A673 (cell line): Measurements from ENCODE around the gene ZDHHC5. TPM values are rescaled to one million over a fixed set of nuclear protein-coding genes. Genes with fewer than 3 reads are reported as not detected.

ENCODE experiments used
- BruUV-seq: library from RNA; stranded (reverse); fragments of 400-500 nt; replicated peaks from 2 replicates; lab custom pipeline; 2021; lab: Mats Ljungman, UMichigan
- CTCF ChIA-PET: fragments of 300-600 bp; sonication (Branson Sonifier 250); formaldehyde crosslinking; loops from one replicate; lab custom pipeline; 2022; ENCODE audit warnings: antibody characterized with exemption; lab: Charles Lee
- POLR2A ChIA-PET: fragments of 300-600 bp; sonication (Branson Sonifier 250); formaldehyde crosslinking; loops from one replicate; lab custom pipeline; 2022; ENCODE audit warnings: antibody characterized with exemption; ENCODE audit not compliant: low non-redundant PET; lab: Charles Lee
- DNase-seq: peaks from one replicate; pipeline ENCODE4 v3.0.0-alpha.2; 2015; ENCODE audit warnings: low spot score
- H3K27ac ChIP-seq: fragments of 200-600 bp; sonication (generic); 2 replicates; pipeline ENCODE4 v1.5.1; 2016; ENCODE audit warnings: mixed run types, low read depth, mild to moderate bottlenecking, mixed read lengths, antibody characterized with exemption, low read length; ENCODE audit not compliant: poor library complexity, severe bottlenecking
- H3K27me3 ChIP-seq: fragments of 200-600 bp; sonication (generic); replicated peaks from 2 replicates; pipeline ENCODE4 v1.6.1; 2017; ENCODE audit warnings: mixed run types, low read depth, mild to moderate bottlenecking, mixed read lengths, antibody characterized with exemption, low read length; ENCODE audit not compliant: insufficient read depth, poor library complexity
- H3K36me3 ChIP-seq: fragments of 200-600 bp; sonication (generic); 2 replicates; pipeline ENCODE4 v1.6.1; 2016; ENCODE audit warnings: mixed run types, mild to moderate bottlenecking, mixed read lengths, antibody characterized with exemption, low read length; ENCODE audit not compliant: insufficient read depth, poor library complexity, severe bottlenecking
- H3K4me1 ChIP-seq: fragments of 200-600 bp; sonication (generic); 2 replicates; pipeline ENCODE4 v1.6.1; 2017; ENCODE audit warnings: mixed run types, mild to moderate bottlenecking, mixed read lengths, antibody characterized with exemption, low read length; ENCODE audit not compliant: insufficient read depth, poor library complexity, severe bottlenecking
- H3K4me3 ChIP-seq: fragments of 200-600 bp; sonication (generic); 2 replicates; pipeline ENCODE4 v1.5.1; 2016; ENCODE audit warnings: low read depth, mixed run types, mild to moderate bottlenecking, mixed read lengths, low read length; ENCODE audit not compliant: poor library complexity, severe bottlenecking
- H3K9me3 ChIP-seq: fragments of 200-600 bp; sonication (generic); 2 replicates; pipeline ENCODE4 v1.6.1; 2016; ENCODE audit warnings: mixed run types, low read depth, mild to moderate bottlenecking, mixed read lengths, antibody characterized with exemption, low read length; ENCODE audit not compliant: poor library complexity, severe bottlenecking
- CTCF ChIP-seq: fragments of 300-800, 200-600 bp; sonication (generic); conservative IDR thresholded peaks from 2 replicates; pipeline ENCODE4 v1.5.1; 2017; ENCODE audit warnings: low read depth, mild to moderate bottlenecking, antibody characterized with exemption, low read length, moderate library complexity, mixed read lengths
- EZH2 ChIP-seq: fragments of 200-600 bp; sonication (generic); IDR thresholded peaks from 2 replicates; pipeline ENCODE4 v1.6.1; 2017; ENCODE audit warnings: borderline replicate concordance, low read depth, mild to moderate bottlenecking, mixed read lengths, antibody characterized with exemption, low read length; ENCODE audit not compliant: poor library complexity, severe bottlenecking
- intact Hi-C: fragments of 100-400 bp; cut with micrococcal nuclease; formaldehyde crosslinking; loops from one replicate; pipeline ENCODE4 v1.10.0; 2022; ENCODE audit not compliant: unreplicated experiment
- total RNA-seq: library from RNA; stranded (reverse); gene quantifications from 2 replicates; pipeline ENCODE4 v1.2.3, GENCODE V29; 2021

Gene ZDHHC5
- total RNA-seq, 1 experiment from 2014 or later, result 76.9 TPM

- peak; percentile 39 for DNase-seq
- Histone ChIP-seq H3K36me3 (no peaks in the 10 kb centered on the region), H3K27me3 (peaks cover 19% of the 10 kb centered on the region), H3K4me1 (peaks cover 45% of the 10 kb centered on the region), H3K9me3 (no peaks in the 10 kb centered on the region), H3K27ac (no peak overlapping the region), H3K4me3 (peak overlapping the region; percentile 40)
- no TSS peak for BruUV-seq
- intact Hi-C loops, result loop anchor here (10.0 kb wide), 3 partner anchors 154 to 926 kb away; partner anchors contain the start of genes LPXN and ZFP91
- POLR2A ChIA-PET, result no interaction called here
- TF ChIP-seq CTCF (no peak), EZH2 (no peak)
- CTCF ChIA-PET, result interaction anchor here (0.6 kb wide), 1 partner anchor 299 kb away, joined by 3 read pairs; no protein-coding TSS in a partner anchor
Measured at GRCh38 chr11:57648801-57649735, 18.8 kb upstream of the ZDHHC5 start.

DNA sequence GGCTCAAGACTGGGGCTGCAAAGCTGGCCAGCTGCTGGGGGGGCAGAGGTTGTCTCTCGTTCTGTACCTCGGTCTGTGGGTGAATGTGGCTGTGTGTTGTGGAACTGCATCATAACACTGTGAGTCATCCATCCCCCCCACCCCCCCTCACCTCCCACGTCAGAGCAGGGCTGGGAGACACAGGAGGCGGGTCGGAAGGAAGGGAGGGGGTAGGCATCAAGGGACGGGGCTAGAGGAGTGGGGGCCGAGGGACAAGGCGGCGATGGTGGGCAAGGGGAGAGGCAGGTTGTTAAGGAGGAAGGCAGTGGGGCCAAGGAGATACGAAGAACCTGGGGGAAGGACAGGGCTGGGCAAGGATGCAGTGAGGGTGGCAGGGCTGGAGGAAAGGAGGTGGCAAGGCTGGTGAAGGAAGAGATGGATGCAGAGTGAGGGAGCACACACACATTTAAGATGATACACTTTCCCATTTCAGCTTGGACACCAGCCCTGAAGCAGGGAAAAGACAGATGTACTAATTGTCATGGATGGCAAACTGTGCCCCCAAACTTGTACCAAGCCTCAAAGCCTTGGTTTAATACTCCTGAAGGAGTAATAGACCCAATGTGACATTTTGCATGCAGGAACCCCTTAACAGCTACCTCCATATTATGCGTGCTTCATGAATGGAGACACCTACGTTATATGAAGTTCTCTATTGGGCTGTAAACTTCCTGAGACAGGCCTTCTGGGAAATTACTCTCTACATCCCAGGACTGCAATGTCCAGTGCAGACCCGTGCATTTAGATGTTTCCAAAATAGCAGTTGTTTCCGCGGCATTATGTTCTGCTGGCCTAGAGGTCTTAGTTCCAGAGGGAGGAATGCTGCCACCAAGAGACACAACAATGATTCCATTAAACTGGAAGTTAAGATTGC, 17.8 kb upstream of the ZDHHC5 start, which contains the start of gene YPEL4:
YPEL4 (minus strand) TSS at position 87 of the 913 bp plus-strand sequence. CDS start 2,805 bp downstream, outside the sequence.
- H3K27me3 ChIP-seq, result peaks cover 19% of the 10 kb centered on the region
- peak within 1 kb of the TSS; percentile 40 for H3K4me3 ChIP-seq
- ChIA-PET POLR2A (no interaction called here), CTCF (no interaction called here)
- TF ChIP-seq CTCF, result no peak
- no peak for TF ChIP-seq EZH2
- intact Hi-C loops, result loop anchor here (10.0 kb wide), 3 partner anchors 155 to 925 kb away; partner anchors contain the start of genes LPXN and ZFP91
- DNase-seq, result peak; percentile 75
- BruUV-seq, result no TSS peak
- H3K4me1 ChIP-seq, result peaks cover 43% of the 10 kb centered on the region
- no peaks in the 10 kb centered on the region for H3K36me3 ChIP-seq
- no peaks in the 10 kb centered on the region for H3K9me3 ChIP-seq
- no peak within 1 kb of the TSS for H3K27ac ChIP-seq

GRCh38 chr11:57650739-57651090, 17.2 kb upstream of the ZDHHC5 start:
- BruUV-seq, result no TSS peak
- H3K36me3 ChIP-seq, result no peaks in the 10 kb centered on the region
- no peak overlapping the region for H3K27ac ChIP-seq
- ChIA-PET CTCF (no interaction called here), POLR2A (interaction anchor here (0.6 kb wide), 1 partner anchor 135 kb away, joined by 3 read pairs; no protein-coding TSS in a partner anchor)
- peaks cover 19% of the 10 kb centered on the region for H3K27me3 ChIP-seq
- intact Hi-C loops, result no loop called here
- TF ChIP-seq EZH2, result no peak
- no peak for TF ChIP-seq CTCF
- H3K9me3 ChIP-seq, result no peaks in the 10 kb centered on the region
- DNase-seq, result no peak
- H3K4me3 ChIP-seq, result no peak overlapping the region
- peaks cover 37% of the 10 kb centered on the region for H3K4me1 ChIP-seq
